GM19468 (cell line): ENCODE data around the gene NDUFB11.

Experiments
- ATAC-seq: cut with Tn5 transposase; IDR thresholded peaks from one replicate; pipeline ENCODE4 v1.9.1; 2021; ENCODE audit warnings: mild to moderate bottlenecking, moderate library complexity, moderate number of reproducible peaks; ENCODE audit not compliant: unreplicated experiment; ENCODE audit errors: extremely low read depth

Gene NDUFB11

DNA sequence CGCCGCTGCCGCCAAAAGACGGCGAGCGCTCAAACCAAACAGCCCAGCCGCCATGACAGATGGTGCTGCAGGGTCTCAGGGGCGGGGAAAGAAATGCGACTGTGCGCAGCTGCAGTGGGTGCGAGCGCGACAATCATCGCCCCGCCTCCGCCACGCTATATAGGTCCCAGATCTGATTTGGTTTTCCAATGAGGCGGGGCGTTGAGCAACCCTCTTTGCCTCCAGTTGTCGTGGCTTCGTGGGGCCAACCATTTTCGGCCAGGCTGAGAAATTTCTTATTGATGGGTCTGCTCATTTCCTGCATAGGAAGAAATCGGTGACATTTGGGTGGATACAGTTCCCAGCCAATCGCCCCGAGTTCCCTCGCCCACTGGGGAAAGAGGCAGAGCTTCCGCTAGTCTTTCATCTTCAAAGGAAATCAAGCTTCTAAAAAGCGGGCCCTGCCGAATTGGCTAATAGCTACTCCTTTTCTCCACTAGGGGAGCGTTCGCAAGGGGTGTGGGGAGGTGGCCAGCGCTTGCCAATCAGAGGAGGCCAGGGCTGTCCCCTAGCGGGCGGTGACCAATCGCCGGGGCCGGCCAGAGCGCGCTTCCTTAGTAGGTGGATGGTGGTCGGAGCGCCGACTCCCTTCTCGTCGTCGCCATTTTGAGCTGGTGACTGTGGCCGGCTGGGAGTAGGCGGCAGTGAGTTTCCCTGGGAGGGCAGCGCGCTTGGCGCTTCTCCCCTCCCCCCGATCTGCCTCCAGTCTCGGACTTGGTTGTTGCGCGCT lies at the start of gene NDUFB11, which contains the start of gene RBM10:
Gene NDUFB11 (minus strand): TSS at position 77 of the 769 bp plus-strand sequence. CDS start 23 bp downstream, at position 54.
Gene RBM10 (plus strand): TSS at position 596 of the 769 bp plus-strand sequence. CDS start 2,261 bp downstream, outside the sequence.
- peak; percentile 51 for ATAC-seq

- peak; percentile 66 for ATAC-seq
Observed at GRCh38 chrX:47193475-47194193, 49.1 kb upstream of the NDUFB11 start, which contains the start of gene UBA1. TSS of gene UBA1 (plus strand) at chrX:47193829. CDS start at chrX:47198803, 4,974 bp downstream.

GRCh38 chrX:47191806-47192401 lies 47.4 kb upstream of the NDUFB11 start:
- ATAC-seq: no peak

- ATAC-seq: no peak
Observed at GRCh38 chrX:47191331-47191730, 46.8 kb upstream of the NDUFB11 start.

GRCh38 chrX:47190445-47191269 lies 46.2 kb upstream of the NDUFB11 start:
- peak; percentile 39 for ATAC-seq

DNA sequence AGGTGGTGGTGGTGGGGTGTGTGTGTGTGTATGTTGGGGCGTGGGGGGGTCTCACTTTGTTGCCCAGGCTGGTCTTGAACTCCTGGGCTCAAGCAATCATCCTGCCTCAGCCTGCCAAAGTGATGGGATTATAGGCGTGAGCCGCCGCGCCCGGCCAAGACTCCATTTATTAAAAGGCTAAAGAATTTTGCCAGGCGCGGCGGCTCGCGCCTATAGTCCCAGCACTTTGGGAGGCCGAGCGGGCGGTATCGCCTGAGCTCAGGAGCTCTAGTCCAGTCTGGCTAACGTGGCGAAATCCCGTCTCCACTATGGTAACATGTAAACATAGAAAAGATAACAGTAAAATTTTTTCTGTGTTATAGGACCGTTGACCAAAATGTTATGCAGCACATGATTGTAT lies 45.4 kb upstream of the NDUFB11 start:
- ATAC-seq: no peak

DNA sequence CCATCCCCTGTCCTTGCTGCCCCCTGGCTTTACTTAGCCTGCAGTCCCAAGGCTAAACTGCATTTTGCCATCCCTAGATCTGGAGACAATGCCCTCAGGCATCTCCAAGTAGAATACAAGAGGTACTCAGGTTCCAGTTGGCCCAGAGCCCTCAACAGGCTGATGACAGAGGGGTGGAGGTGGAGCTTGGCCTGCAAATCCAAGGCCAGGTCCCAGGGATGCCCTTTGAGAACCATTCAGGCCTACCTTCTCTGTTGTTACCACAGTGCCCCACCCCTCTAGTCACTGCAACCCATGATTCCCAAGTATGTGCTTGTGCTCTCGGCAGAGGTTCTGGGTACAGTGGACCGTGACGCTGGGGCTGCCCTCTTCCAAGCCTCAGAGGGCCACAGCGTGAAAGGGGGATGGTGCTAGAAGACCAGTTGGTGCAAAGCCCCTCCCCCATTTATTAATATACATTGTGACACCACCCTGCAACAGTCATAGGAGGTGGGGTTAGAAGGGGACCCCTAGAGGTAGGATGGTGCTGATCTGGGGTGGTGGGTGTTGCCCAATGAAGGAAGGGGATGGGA lies 42.7 kb upstream of the NDUFB11 start:
- ATAC-seq: no peak

DNA sequence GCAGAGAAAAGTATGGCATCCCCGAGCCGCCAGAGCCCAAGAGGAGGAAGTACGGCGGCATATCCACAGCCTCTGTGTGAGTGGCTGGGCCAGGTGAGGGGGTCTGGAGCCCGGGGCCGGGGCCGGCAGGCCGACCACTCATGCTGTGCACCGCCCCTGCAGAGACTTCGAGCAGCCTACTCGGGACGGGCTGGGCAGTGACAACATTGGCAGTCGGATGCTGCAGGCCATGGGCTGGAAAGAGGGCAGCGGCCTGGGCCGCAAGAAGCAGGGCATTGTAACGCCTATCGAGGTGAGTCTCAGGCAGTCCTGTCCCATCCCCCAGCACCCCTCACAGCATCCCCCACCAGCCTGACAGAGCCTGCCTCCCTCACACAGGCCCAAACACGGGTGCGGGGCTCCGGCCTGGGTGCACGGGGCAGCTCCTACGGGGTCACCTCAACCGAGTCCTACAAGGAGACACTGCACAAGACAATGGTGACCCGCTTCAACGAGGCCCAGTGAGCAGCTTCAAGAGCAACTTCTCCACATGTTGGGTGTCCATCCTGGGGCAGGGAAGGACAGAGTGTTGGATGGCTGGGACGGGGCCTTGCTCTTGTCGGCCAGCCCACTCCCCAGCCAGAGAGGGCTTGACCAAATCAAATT lies 41.7 kb upstream of the NDUFB11 start:
- no peak for ATAC-seq

- ATAC-seq: no peak
Observed at GRCh38 chrX:47185241-47185640, 40.7 kb upstream of the NDUFB11 start.

DNA sequence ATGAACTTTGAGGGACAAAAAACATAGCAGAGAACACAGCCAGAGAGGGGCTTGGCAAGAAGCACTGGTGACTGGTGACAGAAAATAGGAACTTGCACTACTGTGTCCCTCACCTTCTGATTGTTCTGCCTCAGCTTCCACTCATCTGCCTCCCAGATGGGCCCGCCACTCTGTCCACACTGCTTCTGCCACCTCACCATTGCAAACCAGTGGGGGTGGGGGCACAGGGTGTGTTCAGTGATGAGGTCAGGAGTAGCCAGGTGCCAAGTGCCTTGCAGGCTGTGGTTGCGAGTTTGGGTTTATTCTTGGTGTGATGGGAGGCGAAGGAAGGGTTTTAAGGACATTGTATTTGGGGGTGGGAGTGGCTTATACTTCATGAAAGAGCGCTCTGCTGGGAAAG lies 40.0 kb upstream of the NDUFB11 start:
- no peak for ATAC-seq

DNA sequence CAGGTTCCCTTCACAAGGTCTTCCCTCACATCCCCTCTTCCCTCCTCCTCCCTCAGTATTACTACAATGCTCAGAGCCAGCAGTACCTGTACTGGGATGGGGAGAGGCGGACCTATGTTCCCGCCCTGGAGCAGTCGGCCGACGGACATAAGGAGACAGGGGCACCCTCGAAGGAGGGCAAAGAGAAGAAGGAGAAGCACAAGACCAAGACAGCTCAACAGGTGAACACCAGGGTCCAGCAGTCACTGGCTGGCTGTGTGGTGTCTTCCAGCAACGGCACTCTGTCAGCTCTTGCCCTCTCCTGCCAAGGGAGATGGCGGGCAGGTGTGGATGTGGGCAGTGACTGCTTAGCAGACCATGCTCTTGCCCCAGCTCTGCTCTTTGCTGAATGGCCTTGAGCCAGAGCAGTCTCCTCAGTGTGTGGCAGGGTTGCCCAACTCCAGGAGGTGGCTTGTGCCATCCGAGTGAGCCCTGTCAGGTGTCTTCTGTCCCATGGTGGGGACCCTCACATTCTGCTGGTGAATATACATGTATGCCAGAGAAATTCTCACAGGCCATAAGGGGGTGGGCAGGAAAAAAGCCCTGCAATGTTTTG lies 37.7 kb upstream of the NDUFB11 start:
- no peak for ATAC-seq

GRCh38 chrX:47181301-47181700 lies 36.8 kb upstream of the NDUFB11 start:
- no peak for ATAC-seq

- ATAC-seq: no peak
Observed at GRCh38 chrX:47180346-47180745, 35.8 kb upstream of the NDUFB11 start.

DNA sequence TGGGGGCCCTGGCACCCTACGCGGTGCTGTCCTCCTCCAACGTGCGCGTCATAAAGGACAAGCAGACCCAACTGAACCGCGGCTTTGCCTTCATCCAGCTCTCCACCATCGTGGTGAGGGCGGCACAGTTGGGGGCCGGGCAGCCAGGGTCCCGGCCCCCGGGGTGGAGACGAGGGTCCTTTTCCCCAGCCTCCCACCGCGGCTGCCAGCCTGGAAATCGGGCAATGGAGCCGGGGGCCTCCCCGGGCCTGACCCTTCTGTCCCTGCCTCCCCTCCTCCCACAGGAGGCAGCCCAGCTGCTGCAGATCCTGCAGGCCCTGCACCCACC lies 35.4 kb upstream of the NDUFB11 start:
- no peak for ATAC-seq

DNA sequence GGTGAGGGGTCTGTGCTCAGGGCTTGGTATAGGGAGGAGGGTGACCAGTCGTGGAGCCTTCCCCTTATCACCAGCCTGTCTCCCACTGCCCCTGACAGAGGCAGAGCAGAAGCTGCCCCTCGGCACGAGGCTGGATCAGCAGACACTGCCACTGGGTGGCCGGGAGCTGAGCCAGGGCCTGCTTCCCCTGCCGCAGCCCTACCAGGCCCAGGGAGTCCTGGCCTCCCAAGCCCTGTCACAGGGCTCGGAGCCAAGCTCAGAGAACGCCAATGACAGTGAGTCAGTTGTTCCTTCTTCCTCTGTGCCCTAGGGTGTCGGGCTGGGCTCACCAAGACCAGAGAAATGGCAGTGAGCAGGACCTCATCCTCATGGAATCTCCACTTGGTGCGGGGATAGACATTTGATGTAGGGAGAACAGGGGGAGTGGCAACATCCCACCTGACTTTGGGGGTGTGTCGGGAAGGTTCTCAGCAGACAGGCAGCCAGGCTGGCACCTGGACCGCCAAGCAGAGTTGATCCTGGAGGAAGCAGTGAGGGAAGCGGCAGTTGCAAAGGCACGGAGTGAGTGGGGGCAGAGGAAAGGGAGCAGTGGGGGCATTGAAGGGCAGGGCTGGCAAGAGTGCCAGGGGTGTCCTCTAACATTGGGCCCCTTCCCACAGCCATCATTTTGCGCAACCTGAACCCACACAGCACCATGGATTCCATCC lies 34.9 kb upstream of the NDUFB11 start:
- no peak for ATAC-seq

GRCh38 chrX:47178337-47178736 lies 33.8 kb upstream of the NDUFB11 start:
- ATAC-seq: no peak

- no peak for ATAC-seq
Observed at GRCh38 chrX:47177079-47177478, 32.6 kb upstream of the NDUFB11 start.

DNA sequence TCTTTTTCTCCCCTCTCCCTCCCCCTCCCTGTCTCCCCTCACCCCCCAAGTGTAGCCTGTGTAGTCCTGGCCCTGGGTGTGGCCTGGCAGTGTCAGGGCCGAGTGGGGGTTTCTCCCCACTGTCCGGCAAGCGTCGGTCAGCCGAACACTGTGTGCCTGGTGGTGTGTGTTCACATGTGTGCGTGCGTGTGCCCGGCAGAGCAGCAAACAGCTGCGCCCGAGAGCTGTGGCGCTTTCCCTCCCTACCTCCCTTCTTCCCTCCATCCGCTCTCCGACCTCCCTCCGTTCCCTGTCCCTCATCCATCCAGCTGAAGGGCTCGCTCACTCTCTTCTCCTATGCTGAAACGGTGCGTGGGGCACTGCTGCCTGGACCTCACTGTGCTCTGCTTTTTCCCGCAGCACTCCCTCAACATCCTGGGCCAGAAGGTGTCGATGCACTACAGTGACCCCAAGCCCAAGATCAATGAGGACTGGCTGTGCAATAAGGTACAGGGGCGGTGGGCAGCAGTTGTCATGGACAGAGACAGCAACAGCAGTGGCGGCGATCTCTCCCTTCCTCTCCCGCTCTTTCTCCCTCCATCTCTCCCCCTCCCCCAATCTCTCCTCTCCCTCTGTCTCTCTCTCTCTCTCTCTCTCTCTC lies 31.7 kb upstream of the NDUFB11 start:
- no peak for ATAC-seq
